ENCODE results near the gene FGD6. TPM values are rescaled to one million over a fixed set of nuclear protein-coding genes. Genes with fewer than 3 reads are reported as not detected.

The FGD6 gene
- total RNA-seq, 1 experiment from 2014 or later: 0.92 TPM

DNA sequence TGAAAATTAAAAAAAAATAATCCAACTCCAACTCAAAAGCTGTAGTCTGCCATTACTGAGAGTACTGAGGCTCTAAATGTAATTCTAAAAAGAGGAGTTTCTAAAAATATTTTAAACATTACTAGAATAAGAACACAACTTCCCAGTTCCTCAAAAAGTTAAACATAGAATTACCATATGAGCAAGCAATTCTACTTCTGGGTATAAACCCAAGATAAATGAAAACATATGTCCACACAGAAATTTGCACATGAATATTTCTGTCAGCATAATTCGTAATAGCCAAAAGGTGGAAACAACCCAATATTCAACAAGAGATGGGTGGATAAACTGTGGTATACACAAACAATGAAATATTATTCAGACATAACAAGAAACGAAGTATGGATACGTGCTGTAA is 128.9 kb downstream of the FGD6 start:
- no peak for DNase-seq (ENCODE audit: low read depth)

GRCh38 chr12:95085612-95086011 is 131.7 kb downstream of the FGD6 start:
- DNase-seq (ENCODE audit: low read depth): no peak

- peak; percentile 97 for DNase-seq (ENCODE audit: low read depth)
Observed at GRCh38 chr12:95083938-95084337, 133.3 kb downstream of the FGD6 start.

GRCh38 chr12:95083471-95083870 is 133.8 kb downstream of the FGD6 start:
- DNase-seq (ENCODE audit: low read depth): peak; percentile 18

- no peak for DNase-seq (ENCODE audit: low read depth)
Observed at GRCh38 chr12:95077341-95077740, 139.9 kb downstream of the FGD6 start.

- DNase-seq (ENCODE audit: low read depth): no peak
Observed at GRCh38 chr12:95074766-95075165, 142.5 kb downstream of the FGD6 start.

GRCh38 chr12:95073698-95074520 is 143.4 kb downstream of the FGD6 start:
- DNase-seq (ENCODE audit: low read depth): no peak

- DNase-seq (ENCODE audit: low read depth): peak; percentile 92
Observed at GRCh38 chr12:95072900-95073697, 144.2 kb downstream of the FGD6 start, which contains the start of gene NR2C1. Gene NR2C1 (minus strand): TSS chr12:95073618. CDS start chr12:95067384, 6,234 bp downstream.

DNA sequence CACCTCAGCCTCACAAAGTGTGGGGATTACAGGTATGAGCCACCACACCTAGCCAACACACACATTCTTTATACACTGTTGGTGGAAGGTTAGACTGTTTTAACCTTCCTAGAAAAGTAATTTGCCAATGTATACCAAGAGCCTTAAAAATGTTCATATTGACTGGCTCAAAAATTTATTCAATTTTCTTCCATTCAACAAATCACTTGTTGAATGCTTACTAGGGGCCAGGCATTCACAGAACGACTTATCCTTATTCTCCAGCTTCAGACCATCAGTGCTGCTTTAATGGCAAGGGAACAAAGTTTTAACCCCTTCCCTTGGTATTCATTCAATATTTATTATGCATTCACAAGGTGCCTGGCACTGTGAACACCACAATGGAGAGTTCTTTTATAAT is 146.9 kb downstream of the FGD6 start:
- no peak for DNase-seq (ENCODE audit: low read depth)

DNA sequence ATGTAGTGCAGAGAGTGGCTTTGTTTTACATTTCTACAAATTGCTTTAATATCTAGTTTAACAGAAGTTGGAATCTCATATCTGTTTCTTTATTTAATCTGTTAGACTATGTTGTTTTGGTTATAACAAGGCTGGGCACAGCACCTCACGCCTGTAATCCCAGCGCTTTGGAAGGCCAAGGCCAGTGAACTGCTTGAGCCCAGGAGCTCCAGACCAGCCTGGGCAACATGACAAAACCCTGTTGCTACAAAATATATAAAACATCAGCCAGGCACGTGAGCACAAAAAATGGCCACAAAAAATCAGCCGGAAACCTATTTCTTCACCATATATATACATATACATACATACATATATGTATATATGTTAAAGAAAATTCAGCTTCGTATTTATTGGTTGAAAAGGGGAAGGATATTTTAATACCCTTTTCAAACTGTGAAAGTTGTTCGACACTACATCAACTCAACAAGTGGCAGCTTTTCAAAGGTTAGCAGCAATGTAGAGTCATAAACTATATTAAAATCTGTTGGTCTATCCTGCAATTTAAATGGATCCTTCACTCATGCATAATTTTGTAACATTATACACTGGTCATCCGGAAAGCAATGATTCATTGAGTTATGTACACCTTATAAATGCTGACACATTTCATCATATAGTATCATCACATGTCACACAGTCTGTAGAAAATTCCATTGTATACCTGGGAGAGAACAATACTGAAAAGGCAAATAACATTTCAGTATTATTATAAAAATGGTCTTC is 151.0 kb downstream of the FGD6 start:
- DNase-seq (ENCODE audit: low read depth): no peak

DNA sequence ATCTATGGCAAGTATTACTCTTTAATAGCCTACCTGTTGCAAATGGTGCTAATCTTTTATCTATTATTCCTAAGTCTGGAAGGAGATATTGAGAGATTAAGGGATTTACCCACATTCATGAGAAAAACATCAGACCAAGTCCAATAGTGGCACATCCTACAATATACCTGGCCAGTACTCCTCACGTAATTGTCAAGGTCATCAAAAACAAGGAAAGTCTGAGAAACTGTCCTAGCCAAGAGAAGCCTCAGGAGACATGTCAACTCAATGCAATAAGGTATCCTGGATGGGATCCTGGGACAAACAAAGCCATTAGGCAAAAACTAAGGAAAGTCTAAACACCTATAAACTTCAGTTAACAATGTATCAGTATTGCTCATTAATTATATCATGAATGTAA is 156.3 kb downstream of the FGD6 start:
- DNase-seq (ENCODE audit: low read depth): no peak

GRCh38 chr12:95059984-95060383 is 157.3 kb downstream of the FGD6 start:
- DNase-seq (ENCODE audit: low read depth): no peak

GRCh38 chr12:95057424-95057823 is 159.8 kb downstream of the FGD6 start:
- no peak for DNase-seq (ENCODE audit: low read depth)

DNA sequence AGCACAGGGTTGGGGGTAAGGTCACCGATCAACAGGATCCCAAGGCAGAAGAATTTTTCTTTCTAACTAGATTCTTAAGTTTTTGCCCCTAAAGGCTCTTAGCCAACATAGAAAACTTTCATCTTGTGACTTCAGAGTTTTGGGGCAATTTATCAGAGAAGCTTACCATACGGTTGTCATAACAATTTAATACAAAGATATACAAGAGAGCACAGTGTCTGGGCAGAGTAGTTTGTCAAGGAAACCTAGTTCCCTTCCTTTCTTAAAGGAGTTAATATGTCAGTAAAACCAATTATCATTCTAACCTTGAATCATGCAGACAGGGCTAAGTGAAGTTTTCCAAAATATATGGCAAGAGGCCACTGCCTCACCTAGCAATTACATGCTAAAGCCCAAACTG is 162.2 kb downstream of the FGD6 start:
- no peak for DNase-seq (ENCODE audit: low read depth)

GRCh38 chr12:95054206-95054605 is 163.1 kb downstream of the FGD6 start:
- no peak for DNase-seq (ENCODE audit: low read depth)

DNA sequence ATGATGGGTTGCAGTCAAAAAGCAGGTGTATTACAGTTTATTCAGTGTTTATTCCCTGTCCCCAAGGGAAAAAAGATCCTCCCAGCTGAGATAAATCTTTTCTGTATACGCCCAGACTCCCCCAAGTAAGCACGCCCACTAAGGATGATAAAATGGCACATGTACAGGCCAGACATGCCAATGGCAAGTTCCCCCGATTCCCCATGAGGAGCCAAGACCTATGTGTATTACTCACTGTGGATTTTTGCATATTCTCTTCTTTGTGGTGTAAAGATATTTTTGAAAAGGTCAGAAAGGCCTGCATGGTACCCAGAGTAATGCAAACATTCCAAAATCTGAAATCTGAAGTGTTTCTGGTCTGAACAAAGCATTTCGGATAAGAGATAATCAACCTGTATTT is 166.0 kb downstream of the FGD6 start:
- DNase-seq (ENCODE audit: low read depth): no peak

GRCh38 chr12:95037906-95038305 is 179.4 kb downstream of the FGD6 start:
- no peak for DNase-seq (ENCODE audit: low read depth)

DNA sequence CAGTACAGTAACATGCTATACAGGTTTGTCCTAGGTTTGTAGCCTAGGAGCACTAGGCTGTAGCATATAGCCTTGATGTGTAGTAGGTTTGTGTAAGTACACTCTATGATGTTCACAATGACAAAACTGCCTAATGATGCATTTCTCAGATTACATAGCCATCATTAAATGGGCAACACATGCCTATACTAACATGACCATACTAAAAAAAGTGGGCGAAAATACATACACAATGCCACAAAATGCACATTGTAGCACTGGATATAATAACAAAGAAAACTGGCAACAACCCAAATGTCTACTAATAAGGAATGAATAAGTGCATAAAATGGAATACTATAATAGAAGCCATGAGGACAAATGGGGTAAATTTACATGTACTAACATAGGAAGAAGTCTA is 182.5 kb downstream of the FGD6 start:
- no peak for DNase-seq (ENCODE audit: low read depth)

Measured in LHCN-M2 (cell line).